HG03095 (cell line): ENCODE measurements around the gene RXRA.
"Not testable (repeated sequence)": the region's sequence is repeated elsewhere in the genome, so short reads cannot be mapped to it uniquely, and the experiment has no call there.

Experiments
- ATAC-seq: cut with Tn5 transposase; IDR thresholded peaks from one replicate; pipeline ENCODE4 v1.9.1; 2021; ENCODE audit warnings: moderate library complexity; ENCODE audit not compliant: unreplicated experiment

RXRA gene

GRCh38 chr9:134293611-134294152 lies 32.6 kb upstream of the RXRA start:
- ATAC-seq = no peak

- ATAC-seq = no peak
These were observed 31.8 kb upstream of the RXRA start for GRCh38 chr9:134294153-134295071.

- no peak for ATAC-seq
These were observed 31.0 kb upstream of the RXRA start for GRCh38 chr9:134295101-134295745.

GRCh38 chr9:134295746-134296250 lies 30.5 kb upstream of the RXRA start:
- ATAC-seq = no peak

- no peak for ATAC-seq
These were observed 29.8 kb upstream of the RXRA start for GRCh38 chr9:134296301-134297082.

GRCh38 chr9:134297083-134297410 lies 29.2 kb upstream of the RXRA start:
- ATAC-seq = no peak

GRCh38 chr9:134297576-134297975 lies 28.7 kb upstream of the RXRA start:
- ATAC-seq = no peak

GRCh38 chr9:134298000-134298399 lies 28.3 kb upstream of the RXRA start:
- no peak for ATAC-seq

- ATAC-seq = no peak
These were observed 27.2 kb upstream of the RXRA start for GRCh38 chr9:134299068-134299467.

- no peak for ATAC-seq
These were observed 26.4 kb upstream of the RXRA start for GRCh38 chr9:134299883-134300282.

GRCh38 chr9:134301387-134302129 lies 24.7 kb upstream of the RXRA start:
- no peak for ATAC-seq

GRCh38 chr9:134302130-134302817 lies 24.0 kb upstream of the RXRA start:
- ATAC-seq = no peak

- ATAC-seq = no peak
These were observed 22.7 kb upstream of the RXRA start for GRCh38 chr9:134303601-134304000.

- ATAC-seq = no peak
These were observed 22.0 kb upstream of the RXRA start for GRCh38 chr9:134304261-134304660.

- no peak for ATAC-seq
These were observed 21.6 kb upstream of the RXRA start for GRCh38 chr9:134304690-134305089.

- no peak for ATAC-seq
These were observed 20.7 kb upstream of the RXRA start for GRCh38 chr9:134305533-134305932.

GRCh38 chr9:134306042-134306441 lies 20.2 kb upstream of the RXRA start:
- not testable (repeated sequence) for ATAC-seq

- no peak for ATAC-seq
These were observed 19.3 kb upstream of the RXRA start for GRCh38 chr9:134306636-134307600.
